PC-3 (cell line): ENCODE data around the gene PRKACB. TPM values are rescaled to one million over a fixed set of nuclear protein-coding genes. Genes with fewer than 3 reads are reported as not detected.

Source experiments
- ATAC-seq: fragments of 200-7000 bp; cut with Tn5 transposase; 2 replicates; pipeline ENCODE4 v1.9.1; 2020; ENCODE audit warnings: mild to moderate bottlenecking, moderate library complexity
- BruUV-seq: library from RNA; stranded (reverse); fragments of 400-500 nt; replicated peaks from 2 replicates; lab custom pipeline; 2021; lab: Mats Ljungman, UMichigan
- CTCF ChIA-PET: fragments of 300-600 bp; sonication (Branson Sonifier 250); formaldehyde crosslinking; loops from one replicate; lab custom pipeline; 2022; ENCODE audit warnings: antibody characterized with exemption; lab: Charles Lee
- POLR2A ChIA-PET: fragments of 300-600 bp; sonication (Branson Sonifier 250); formaldehyde crosslinking; loops from one replicate; lab custom pipeline; 2022; ENCODE audit warnings: antibody characterized with exemption; ENCODE audit not compliant: unreplicated experiment; lab: Charles Lee
- DNase-seq: peaks from one replicate; pipeline ENCODE4 v3.0.0-alpha.2; 2015
- H2AFZ ChIP-seq: fragments of 300-600 bp; sonication (generic); 2 replicates; pipeline ENCODE4 v1.6.0; 2016; ENCODE audit warnings: antibody characterized with exemption, low read length
- H3F3A ChIP-seq: fragments of 300-600 bp; sonication (generic); one replicate; pipeline ENCODE4 v1.6.0; 2017; ENCODE audit warnings: antibody characterized with exemption, low read length, control low read depth, mild to moderate bottlenecking; ENCODE audit not compliant: unreplicated experiment
- H3K27ac ChIP-seq: fragments of 300-600 bp; sonication (generic); 2 replicates; pipeline ENCODE4 v1.5.1; 2016; ENCODE audit warnings: mild to moderate bottlenecking, low read length
- H3K27me3 ChIP-seq: fragments of 300-600 bp; sonication (generic); 2 replicates; pipeline ENCODE4 v1.6.1; 2016; ENCODE audit warnings: low read length, mixed read lengths
- H3K36me3 ChIP-seq: fragments of 300-600 bp; sonication (generic); 2 replicates; pipeline ENCODE4 v1.6.1; 2016; ENCODE audit warnings: low read depth, mixed run types, low read length, mixed read lengths
- H3K4me1 ChIP-seq: fragments of 300-600 bp; sonication (generic); 2 replicates; pipeline ENCODE4 v1.5.1; 2016; ENCODE audit warnings: low read length; ENCODE audit not compliant: insufficient read depth
- H3K4me2 ChIP-seq: fragments of 300-600 bp; sonication (generic); 2 replicates; pipeline ENCODE4 v1.6.0; 2016; ENCODE audit warnings: low read length
- H3K4me3 ChIP-seq: fragments of 300-600 bp; sonication (generic); 2 replicates; pipeline ENCODE4 v1.5.1; 2016; ENCODE audit warnings: mild to moderate bottlenecking, low read length, mixed read lengths
- H3K79me2 ChIP-seq: fragments of 300-600 bp; sonication (generic); 2 replicates; pipeline ENCODE4 v1.6.1; 2017; ENCODE audit warnings: low read length, mixed read lengths
- H3K9ac ChIP-seq: fragments of 300-600 bp; sonication (generic); 2 replicates; pipeline ENCODE4 v1.6.0; 2016; ENCODE audit warnings: mild to moderate bottlenecking, low read length
- H3K9me2 ChIP-seq: fragments of 300-600 bp; sonication (generic); replicated peaks from 2 replicates; pipeline ENCODE4 v1.6.1; 2016; ENCODE audit warnings: mixed run types, low read length, mixed read lengths
- H3K9me3 ChIP-seq: fragments of 300-600 bp; sonication (generic); 2 replicates; pipeline ENCODE4 v1.6.1; 2016; ENCODE audit warnings: low read length, mixed read lengths
- H4K20me1 ChIP-seq: fragments of 300-600 bp; sonication (generic); 2 replicates; pipeline ENCODE4 v1.6.1; 2016; ENCODE audit warnings: low read length, mixed read lengths
- EZH2 ChIP-seq: fragments of 300-600 bp; sonication (generic); IDR thresholded peaks from one replicate; pipeline ENCODE4 v1.6.1; 2017; ENCODE audit warnings: antibody characterized with exemption, mild to moderate bottlenecking, low read length; ENCODE audit not compliant: unreplicated experiment
- EZH2phosphoT487 ChIP-seq: fragments of 300-600 bp; sonication (generic); IDR thresholded peaks from 2 replicates; pipeline ENCODE4 v1.6.1; 2018; ENCODE audit warnings: mild to moderate bottlenecking, antibody characterized with exemption, low read length, borderline replicate concordance
- intact Hi-C: fragments of 100-400 bp; cut with micrococcal nuclease; formaldehyde crosslinking; loops from 2 replicates; pipeline ENCODE4 v1.9.0; 2023
- total RNA-seq: library from RNA; depleted of rRNA; stranded (reverse); fragments of >200 nt; gene quantifications from 2 replicates; pipeline ENCODE4 v1.2.3, GENCODE V29; 2014
- TF ChIP-seq, protein P1 (sequence below): fragments of 300-600 bp; sonication (generic); conservative IDR thresholded peaks from 2 replicates; pipeline ENCODE4 v1.5.1; 2017; ENCODE audit warnings: antibody characterized with exemption, low read depth, mild to moderate bottlenecking, low read length

Gene PRKACB
- total RNA-seq, 1 experiment from 2014 or later: 7.8 TPM

DNA sequence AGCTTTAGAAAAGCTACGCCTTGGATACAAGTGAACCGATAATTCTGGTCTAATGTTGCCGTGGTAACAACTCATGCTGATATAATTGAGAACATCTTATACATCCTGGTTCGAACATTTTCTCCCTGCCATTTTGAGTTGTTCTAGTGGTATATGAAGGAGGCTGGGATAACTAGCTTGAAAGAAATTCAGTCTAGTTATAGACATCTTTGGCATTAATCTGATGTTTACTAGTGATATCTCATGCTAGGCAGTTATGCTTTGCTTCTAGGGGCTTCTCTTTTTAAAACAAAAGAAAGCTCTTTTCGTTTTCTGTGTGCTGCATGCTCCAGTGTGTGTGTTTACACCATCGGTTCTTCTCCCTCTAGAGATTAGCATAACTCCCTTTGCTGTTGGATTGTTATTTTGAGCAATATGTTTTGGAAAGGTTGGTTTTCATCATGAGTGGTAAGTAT is 20.5 kb downstream of the PRKACB start:
- H3K4me3 ChIP-seq: no peak overlapping the region
- no peak overlapping the region for H3K4me2 ChIP-seq
- no peak overlapping the region for H3K9ac ChIP-seq
- H3F3A ChIP-seq: no peaks in the 10 kb centered on the region
- no peaks in the 10 kb centered on the region for H3K9me3 ChIP-seq
- no peaks in the 10 kb centered on the region for H3K27me3 ChIP-seq
- TF ChIP-seq EZH2phosphoT487: no peak
- TF ChIP-seq, protein P1, sequence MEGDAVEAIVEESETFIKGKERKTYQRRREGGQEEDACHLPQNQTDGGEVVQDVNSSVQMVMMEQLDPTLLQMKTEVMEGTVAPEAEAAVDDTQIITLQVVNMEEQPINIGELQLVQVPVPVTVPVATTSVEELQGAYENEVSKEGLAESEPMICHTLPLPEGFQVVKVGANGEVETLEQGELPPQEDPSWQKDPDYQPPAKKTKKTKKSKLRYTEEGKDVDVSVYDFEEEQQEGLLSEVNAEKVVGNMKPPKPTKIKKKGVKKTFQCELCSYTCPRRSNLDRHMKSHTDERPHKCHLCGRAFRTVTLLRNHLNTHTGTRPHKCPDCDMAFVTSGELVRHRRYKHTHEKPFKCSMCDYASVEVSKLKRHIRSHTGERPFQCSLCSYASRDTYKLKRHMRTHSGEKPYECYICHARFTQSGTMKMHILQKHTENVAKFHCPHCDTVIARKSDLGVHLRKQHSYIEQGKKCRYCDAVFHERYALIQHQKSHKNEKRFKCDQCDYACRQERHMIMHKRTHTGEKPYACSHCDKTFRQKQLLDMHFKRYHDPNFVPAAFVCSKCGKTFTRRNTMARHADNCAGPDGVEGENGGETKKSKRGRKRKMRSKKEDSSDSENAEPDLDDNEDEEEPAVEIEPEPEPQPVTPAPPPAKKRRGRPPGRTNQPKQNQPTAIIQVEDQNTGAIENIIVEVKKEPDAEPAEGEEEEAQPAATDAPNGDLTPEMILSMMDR: no peak
- TF ChIP-seq EZH2: no peak
- DNase-seq (no peak), ATAC-seq (no peak)
- H3K9me2 ChIP-seq: no peaks in the 10 kb centered on the region
- CTCF ChIA-PET: no interaction called here
- H3K27ac ChIP-seq: no peak overlapping the region
- POLR2A ChIA-PET: no interaction called here
- no peaks in the 10 kb centered on the region for H3K36me3 ChIP-seq
- BruUV-seq: no TSS peak
- H3K4me1 ChIP-seq: no peaks in the 10 kb centered on the region
- no peak overlapping the region for H2AFZ ChIP-seq
- no peaks in the 10 kb centered on the region for H4K20me1 ChIP-seq
- H3K79me2 ChIP-seq: no peaks in the 10 kb centered on the region
- intact Hi-C loops: no loop called here

DNA sequence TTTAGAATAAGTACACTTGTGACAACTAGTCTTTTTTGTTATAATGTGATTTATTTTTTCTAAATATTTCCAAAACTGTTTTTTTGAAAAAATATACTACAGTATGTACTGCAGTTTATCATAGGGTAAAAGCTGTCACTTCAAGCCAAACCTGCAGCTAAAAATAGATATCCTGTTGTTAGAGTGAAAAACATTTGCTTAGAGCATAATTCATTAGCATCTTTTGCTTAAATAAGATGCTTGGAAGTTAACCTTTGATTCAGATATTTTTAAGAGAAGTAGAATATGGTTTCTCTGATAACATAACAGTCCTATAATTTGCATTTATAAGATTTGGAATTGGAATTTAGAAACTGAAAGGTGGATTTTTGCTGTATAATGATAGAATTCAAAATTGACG is 21.5 kb downstream of the PRKACB start:
- ATAC-seq: no peak
- no peaks in the 10 kb centered on the region for H3F3A ChIP-seq
- no peak overlapping the region for H3K4me3 ChIP-seq
- H3K79me2 ChIP-seq: no peaks in the 10 kb centered on the region
- H3K27ac ChIP-seq: no peak overlapping the region
- H3K36me3 ChIP-seq: no peaks in the 10 kb centered on the region
- no peaks in the 10 kb centered on the region for H3K9me2 ChIP-seq
- POLR2A ChIA-PET: no interaction called here
- H3K9me3 ChIP-seq: no peaks in the 10 kb centered on the region
- DNase-seq: no peak
- H3K4me1 ChIP-seq: no peaks in the 10 kb centered on the region
- H3K9ac ChIP-seq: no peak overlapping the region
- H3K27me3 ChIP-seq: no peaks in the 10 kb centered on the region
- TF ChIP-seq, protein P1: no peak
- no peak for TF ChIP-seq EZH2
- TF ChIP-seq EZH2phosphoT487: no peak
- CTCF ChIA-PET: no interaction called here
- no peaks in the 10 kb centered on the region for H4K20me1 ChIP-seq
- no TSS peak for BruUV-seq
- H3K4me2 ChIP-seq: no peak overlapping the region
- H2AFZ ChIP-seq: no peak overlapping the region
- intact Hi-C loops: no loop called here

DNA sequence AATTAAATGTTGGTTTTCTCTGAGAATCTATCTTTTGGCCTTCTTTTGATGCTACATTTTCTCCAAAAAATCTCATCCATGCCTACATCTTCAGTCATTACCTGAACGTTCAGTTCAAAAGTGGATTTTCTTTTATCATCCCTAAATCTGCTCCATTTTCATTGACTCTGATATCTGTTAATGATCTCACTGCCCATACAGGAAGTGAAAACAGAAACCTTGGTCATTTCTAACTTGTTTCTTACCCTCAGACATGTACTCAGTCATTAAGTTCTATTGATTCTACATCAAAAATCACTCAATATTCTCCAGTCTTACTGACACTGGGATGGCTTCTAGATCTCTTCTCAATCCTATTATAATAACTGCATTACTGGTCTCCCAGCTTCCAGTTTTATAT is 22.7 kb downstream of the PRKACB start:
- POLR2A ChIA-PET: no interaction called here
- H3K9me3 ChIP-seq: no peaks in the 10 kb centered on the region

More for the DNA sequence above, 22.7 kb downstream of the PRKACB start:
- ATAC-seq (no peak), DNase-seq (no peak)
- CTCF ChIA-PET: no interaction called here
- Histone ChIP-seq H3K79me2 (no peaks in the 10 kb centered on the region), H3K4me1 (no peaks in the 10 kb centered on the region), H2AFZ (no peak overlapping the region), H3K4me2 (no peak overlapping the region), H3K4me3 (no peak overlapping the region), H4K20me1 (no peaks in the 10 kb centered on the region), H3F3A (no peaks in the 10 kb centered on the region), H3K9ac (no peak overlapping the region), H3K9me2 (no peaks in the 10 kb centered on the region), H3K27me3 (no peaks in the 10 kb centered on the region), H3K27ac (no peak overlapping the region), H3K36me3 (no peaks in the 10 kb centered on the region)
- intact Hi-C loops: no loop called here
- TF ChIP-seq EZH2 (no peak), EZH2phosphoT487 (no peak)
- TF ChIP-seq, protein P1: no peak
- BruUV-seq: no TSS peak
